Measurements from ENCODE around the gene GATA2.

The GATA2 gene

DNA sequence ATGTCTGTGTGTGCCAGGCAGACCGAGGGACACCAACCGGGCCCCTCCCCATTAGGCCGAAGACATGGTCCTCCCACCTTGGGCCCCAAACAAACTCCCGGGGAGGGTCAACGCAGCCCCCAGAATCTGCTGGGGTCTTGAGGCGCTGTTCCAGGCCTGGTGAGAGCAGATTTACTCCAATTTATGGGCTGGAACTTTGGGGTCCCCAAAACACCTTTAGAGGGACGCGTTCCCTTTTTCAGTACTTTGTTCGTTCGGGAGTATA, 2.4 kb downstream of the GATA2 start:
- DNase-seq: no peak
- in situ Hi-C loops (cut with MboI; ENCODE audit: low pct_unique_long_range_greater_than_20kb, low sequenced_read_pairs): no loop called here

DNA sequence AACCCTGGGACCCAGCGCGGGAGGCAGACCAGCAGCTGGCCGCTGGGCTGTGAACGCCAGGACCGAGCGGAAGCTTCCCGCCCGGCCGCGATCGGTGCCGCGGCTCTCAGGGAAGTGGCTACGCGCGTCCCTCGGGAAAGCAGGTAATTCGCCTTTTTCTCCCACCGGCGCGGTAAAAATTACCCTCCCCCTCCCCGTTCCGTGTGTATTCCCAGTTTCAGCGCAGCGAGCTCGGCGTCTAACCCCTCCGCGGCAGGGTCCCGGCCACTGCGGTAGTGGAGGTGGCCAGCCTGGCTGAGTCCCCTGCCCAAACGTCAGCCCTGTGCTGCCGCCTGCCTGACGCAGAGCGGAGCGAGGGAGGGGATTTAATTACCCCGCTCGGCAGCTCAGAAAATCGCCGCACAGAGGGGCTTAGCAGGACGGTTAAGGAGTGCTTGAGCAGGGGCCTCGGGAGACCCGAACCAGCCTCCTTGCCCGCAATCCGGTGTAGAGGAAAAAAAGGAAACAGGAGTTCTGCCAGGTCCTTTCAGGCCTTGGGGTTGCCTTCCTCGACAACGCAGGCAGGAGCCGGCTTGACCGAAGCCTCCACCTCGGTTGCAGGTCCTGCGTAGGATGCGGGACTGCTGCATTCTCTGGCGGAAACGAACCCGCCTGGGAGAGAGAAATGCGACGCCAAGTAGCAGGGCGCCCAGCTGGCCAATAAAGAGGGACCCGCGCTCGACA, 2.9 kb downstream of the GATA2 start:
- in situ Hi-C loops (cut with MboI; ENCODE audit: low pct_unique_long_range_greater_than_20kb, low sequenced_read_pairs): loop anchor here (10.0 kb wide), 1 partner anchor 55 kb away; no protein-coding TSS in a partner anchor
- peak; percentile 62 for DNase-seq

DNA sequence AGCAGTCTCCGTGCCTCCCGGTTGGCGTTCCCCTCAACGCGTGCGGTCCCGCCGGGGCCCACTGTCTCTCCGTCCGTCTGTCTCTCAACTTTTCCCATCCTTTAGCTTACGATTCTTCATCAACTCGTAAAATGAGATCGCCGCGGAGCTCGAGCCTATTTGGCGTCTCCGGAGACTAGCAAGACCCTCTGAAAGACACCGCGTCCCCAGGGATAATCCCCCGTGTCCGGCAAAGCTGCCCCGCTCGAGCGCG, 3.4 kb downstream of the GATA2 start:
- in situ Hi-C loops (cut with MboI; ENCODE audit: low pct_unique_long_range_greater_than_20kb, low sequenced_read_pairs): loop anchor here (10.0 kb wide), 1 partner anchor 55 kb away; no protein-coding TSS in a partner anchor
- DNase-seq: no peak

DNA sequence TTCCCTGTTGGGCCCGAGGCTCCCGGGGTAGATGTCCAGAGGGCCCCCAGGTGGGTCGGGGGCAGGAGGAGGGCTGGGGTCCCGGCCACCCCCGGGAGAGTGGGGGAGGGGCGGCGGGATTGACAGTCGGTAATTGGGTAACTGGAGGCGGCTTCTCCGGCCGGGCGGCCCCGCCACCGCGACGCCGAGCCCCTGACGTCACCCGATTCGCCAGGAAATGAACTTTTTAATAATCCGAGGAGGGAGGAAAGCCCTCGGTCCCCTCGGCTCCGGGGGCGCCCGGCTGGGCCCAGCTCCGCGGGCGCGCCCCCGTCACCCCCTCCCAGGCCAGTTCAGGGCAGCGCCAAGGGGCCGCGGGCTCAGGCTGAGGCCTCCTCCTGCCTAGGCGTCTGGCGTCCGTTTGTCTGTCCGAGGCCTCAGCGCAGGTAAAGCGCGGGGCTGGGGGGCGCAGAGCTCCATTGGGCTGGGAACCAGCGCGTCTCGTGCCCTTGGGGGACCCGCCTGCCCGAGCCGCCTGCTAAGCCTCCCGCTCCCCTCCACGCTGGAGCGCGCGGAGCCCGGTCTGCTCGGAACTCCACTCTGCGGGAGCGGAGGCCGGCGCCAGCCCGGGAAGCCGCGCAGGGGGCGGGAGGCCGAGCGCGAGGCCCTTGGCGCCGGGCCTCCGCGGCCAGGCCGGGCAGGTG, 3.9 kb downstream of the GATA2 start:
- DNase-seq: peak; percentile 83
- in situ Hi-C loops (cut with MboI; ENCODE audit: low pct_unique_long_range_greater_than_20kb, low sequenced_read_pairs): loop anchor here (10.0 kb wide), 1 partner anchor 54 kb away; no protein-coding TSS in a partner anchor

DNA sequence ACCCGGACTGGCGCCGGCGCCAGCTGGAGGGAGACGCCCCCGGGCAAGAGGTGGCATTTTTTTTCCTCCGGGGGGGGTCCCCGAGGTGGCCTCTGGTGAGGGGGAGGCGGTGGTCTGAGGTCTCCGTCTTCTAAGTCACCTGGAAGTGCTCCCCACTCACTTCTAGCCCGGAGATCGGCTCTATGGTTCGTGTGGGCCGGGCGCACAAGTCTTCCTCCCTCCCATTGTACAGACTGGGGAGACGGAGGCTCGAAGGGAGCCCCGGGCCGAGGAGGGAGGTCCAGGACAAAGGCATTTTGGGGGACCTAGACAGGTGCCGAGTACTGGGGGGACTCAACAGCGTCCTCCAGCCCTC, 4.4 kb downstream of the GATA2 start:
- in situ Hi-C loops (cut with MboI; ENCODE audit: low pct_unique_long_range_greater_than_20kb, low sequenced_read_pairs): loop anchor here (10.0 kb wide), 1 partner anchor 54 kb away; no protein-coding TSS in a partner anchor
- peak; percentile 68 for DNase-seq

DNA sequence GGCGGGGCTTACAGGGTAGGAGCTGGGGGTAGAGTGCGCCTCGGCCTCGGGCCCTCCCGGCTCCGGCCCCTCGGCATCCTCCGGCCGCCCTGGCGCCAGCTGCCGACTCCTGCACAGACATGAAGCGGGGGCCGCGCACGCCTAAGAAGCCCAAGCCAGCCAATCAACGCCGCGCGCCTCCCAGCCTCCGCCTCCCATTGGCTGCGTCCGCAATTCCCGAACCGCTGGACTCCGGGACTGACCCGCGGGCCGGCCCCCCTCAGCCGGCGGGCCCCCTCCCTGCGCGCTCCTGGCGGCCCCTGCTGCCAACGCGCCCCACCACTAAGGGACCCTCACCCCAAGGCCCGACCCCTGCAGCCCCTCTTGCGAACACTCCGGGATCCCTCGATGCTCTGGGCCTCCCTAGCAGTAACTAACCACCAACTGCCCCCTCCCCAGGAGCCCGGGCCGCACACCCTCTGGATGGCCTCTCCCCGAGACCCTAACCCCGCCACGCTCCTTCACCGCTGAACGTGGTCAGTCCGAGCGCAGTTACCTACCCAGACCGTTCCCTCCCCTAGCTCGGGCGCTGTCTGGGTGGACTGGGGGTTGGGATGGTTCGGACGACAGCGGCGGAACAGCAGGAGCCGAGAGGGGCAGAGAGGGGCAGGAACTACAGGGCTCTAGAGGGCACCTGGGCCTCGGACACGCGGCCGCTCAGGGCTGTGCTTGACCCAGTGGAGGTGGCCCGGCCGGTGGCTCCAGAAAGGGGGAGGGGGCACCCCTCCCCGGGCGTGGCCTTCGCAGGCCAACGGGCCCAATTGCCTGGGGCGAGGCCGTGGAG, 5.0 kb downstream of the GATA2 start:
- in situ Hi-C loops (cut with MboI; ENCODE audit: low pct_unique_long_range_greater_than_20kb, low sequenced_read_pairs): loop anchor here (10.0 kb wide), 1 partner anchor 53 kb away; no protein-coding TSS in a partner anchor
- DNase-seq: peak; percentile 88

DNA sequence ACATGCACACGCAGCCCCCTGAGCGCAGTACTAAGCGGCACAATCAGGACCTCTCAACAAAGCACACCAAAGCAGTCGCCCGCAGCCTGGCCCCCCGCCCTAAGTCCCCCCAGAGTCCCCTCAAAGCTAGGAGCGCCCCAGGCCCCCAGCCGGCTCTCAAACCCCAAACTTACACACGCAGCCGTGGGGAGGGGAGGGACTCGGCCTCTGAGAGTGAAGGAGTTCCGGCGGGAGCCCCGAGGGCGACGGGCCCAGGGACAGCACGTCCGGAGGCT, 5.5 kb downstream of the GATA2 start:
- in situ Hi-C loops (cut with MboI; ENCODE audit: low pct_unique_long_range_greater_than_20kb, low sequenced_read_pairs): loop anchor here (10.0 kb wide), 1 partner anchor 53 kb away; no protein-coding TSS in a partner anchor

DNA sequence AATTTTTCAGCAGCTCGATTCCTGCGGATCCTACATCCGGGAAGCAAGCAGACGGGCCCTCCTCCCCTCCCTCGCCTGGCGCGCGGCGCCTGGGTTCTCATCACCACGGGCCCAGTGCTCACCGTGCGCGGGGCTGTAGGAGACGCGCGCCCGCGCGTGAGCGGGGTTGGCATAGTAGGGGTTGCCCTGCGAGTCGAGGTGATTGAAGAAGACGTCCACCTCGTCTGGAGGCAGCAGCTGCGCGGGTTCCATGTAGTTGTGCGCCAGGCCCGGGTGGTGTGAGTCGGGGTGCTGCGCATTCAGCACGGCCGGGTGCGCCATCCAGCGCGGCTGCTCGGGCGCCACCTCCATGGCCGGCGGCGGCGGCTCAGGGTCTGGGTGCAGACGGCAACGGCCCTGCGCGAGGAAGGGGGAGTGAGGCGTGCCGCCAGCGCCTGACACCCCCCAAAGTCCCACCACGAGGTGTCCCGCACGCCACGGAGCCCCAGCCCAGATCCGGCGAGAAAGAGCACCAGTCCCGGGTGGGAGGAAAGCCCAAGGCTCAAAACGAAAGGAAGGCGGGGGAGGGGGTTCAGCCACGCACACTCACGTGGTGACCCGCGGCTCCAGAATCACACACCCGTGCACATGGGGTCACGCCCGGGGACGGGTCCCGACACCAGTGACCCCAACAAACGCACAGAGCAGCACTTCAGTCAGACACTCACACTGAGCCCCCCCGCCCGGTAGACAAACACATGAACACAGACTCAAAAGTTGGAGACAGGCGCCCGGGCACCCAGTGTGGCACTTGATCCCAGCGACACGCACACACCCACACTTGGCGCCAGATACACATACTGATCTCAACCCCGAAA, 6.1 kb downstream of the GATA2 start:
- DNase-seq: peak; percentile 43
- in situ Hi-C loops (cut with MboI; ENCODE audit: low pct_unique_long_range_greater_than_20kb, low sequenced_read_pairs): loop anchor here (10.0 kb wide), 1 partner anchor 52 kb away; no protein-coding TSS in a partner anchor

More for the DNA sequence above, 5.5 kb downstream of the GATA2 start:
- no peak for DNase-seq

DNA sequence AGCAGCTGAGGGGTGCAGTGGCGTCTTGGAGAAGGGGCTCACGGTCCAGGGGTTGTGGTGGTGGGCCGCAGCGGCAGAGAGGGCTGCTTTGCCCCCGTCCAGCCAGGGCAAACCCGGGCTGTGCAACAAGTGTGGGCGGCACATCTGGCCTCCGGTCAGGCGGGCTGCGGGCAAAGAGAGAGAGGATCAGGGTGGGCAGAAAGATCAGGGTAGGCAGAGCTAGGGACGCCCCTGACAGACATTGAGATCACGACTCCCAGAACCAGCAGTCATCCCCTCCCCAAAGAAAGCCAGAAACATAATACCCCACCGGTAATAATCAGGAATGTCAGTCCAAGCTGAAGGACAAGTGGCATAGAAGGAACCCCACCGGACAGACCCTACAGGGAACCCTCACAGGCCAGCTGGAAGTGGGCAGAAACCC, 6.8 kb downstream of the GATA2 start:
- in situ Hi-C loops (cut with MboI; ENCODE audit: low pct_unique_long_range_greater_than_20kb, low sequenced_read_pairs): loop anchor here (10.0 kb wide), 1 partner anchor 51 kb away; no protein-coding TSS in a partner anchor
- DNase-seq: no peak

DNA sequence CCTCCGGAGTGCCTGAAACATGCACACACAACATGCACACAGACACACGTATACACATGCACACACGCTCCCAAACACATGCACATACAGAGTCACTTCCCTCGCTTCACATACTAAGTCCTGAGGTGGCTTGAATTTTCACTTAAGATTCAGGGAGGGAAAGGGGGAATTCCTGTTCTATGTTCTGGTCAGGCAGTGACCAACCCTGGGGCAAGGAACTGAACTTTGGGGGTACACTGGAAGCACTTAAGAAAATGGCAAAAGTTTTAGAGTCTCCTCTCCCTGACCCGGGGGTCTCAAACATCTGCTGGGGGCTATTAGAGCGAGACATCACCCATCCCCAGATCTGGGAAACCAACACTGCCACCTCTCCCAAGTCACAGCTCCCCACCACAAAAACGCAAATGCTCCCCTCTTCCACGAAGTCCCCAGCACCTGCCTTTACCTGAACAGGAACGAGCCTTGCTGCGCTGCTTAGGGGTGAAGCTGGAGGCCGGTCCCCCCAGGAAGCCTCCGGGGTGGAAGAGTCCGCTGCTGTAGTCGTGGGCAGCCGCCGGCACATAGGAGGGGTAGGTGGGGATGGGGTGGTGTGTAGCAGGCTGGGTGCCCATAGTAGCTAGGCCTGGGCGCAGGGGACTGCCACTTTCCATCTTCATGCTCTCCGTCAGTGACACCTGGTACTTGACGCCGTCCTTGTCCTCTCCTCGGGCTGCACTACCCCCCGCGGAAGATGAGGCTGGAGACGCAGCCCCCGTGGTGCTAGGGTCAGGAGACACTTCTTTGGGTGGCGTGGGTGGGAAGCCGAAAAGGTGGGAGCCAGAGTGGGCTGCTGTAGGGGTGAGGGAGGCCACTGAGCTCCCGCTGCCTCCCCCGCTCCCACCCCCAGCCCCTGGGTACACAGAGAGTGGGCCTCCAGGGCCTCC, 7.5 kb downstream of the GATA2 start:
- in situ Hi-C loops (cut with MboI; ENCODE audit: low pct_unique_long_range_greater_than_20kb, low sequenced_read_pairs): loop anchor here (10.0 kb wide), 1 partner anchor 51 kb away; no protein-coding TSS in a partner anchor
- DNase-seq: no peak

DNA sequence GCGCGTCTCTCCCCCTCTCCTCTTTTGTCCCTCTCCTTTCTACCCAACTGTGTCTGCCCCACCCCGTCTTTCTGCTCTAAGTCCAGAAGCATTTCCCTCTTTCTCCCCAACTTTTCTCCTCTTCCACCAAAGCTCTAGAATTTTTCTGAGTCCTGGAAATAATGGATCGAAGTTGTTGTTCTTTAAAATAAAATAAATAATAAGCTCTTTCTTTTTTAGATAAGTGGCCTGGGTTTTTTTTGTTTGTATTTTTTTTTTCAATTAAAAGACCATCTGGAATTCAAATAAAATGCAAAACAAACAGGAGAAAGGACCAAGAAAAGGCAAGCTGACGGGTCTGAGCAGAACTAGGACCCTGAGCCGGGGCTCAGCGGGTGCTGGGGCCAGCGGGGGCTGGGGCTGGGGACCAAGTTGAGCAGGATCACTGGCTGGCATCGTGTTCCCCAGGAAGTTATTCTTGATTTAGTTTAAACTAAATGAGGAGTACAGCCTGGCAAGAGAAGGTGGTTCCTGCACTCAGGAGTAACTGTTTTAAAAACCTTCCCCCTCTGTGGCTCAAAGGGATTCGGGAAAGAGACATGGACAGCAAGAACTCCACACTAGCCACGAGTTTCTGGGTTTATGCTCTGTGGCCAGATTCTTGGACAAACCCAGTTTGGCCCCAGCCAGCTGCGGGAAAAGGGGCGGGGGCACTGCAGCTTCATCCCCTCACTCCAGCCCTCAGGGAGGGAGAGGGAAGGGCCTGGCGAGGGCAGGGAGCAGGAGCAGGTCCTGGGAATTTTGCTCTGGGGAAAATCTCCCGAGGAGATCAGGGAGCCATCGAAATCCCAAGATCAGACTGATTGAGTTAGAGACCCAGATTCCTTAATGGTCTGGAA, 8.4 kb downstream of the GATA2 start:
- no peak for DNase-seq
- in situ Hi-C loops (cut with MboI; ENCODE audit: low pct_unique_long_range_greater_than_20kb, low sequenced_read_pairs): loop anchor here (10.0 kb wide), 1 partner anchor 50 kb away; no protein-coding TSS in a partner anchor

DNA sequence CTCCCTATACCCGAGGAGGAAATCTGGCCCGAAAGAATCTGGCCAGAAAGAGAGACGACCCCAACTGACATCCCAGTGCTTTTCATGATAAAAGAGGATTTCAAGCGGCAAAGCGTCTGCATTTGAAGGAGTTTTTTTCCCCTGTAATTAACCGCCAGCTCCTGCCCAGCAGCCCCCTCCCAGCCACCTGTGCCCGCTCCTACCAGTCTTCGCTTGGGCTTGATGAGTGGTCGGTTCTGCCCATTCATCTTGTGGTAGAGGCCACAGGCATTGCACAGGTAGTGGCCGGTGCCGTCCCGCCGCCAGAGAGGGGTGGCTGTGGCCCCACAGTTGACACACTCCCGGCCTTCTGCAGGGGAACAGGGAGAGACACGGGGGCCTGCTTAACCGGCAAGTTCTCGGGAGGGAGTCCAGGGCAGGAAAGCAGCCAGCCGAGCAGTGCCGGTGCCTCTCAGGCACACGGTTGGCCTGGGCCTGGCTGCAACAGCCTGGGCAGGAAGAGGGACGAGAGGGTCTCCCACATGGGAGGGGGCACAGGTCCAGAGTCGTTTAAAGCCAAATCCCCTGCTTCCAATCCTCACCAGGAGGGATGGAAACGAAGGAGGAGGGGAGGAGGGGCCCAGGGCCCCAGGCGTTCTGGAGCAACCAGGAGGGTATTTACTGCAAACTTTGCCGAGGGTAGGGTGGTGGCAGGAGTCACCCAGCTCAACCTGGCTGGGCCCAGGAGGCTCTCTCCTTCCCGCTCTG, 9.2 kb downstream of the GATA2 start:
- in situ Hi-C loops (cut with MboI; ENCODE audit: low pct_unique_long_range_greater_than_20kb, low sequenced_read_pairs): loop anchor here (10.0 kb wide), 1 partner anchor 49 kb away; no protein-coding TSS in a partner anchor
- DNase-seq: peak; percentile 60

DNA sequence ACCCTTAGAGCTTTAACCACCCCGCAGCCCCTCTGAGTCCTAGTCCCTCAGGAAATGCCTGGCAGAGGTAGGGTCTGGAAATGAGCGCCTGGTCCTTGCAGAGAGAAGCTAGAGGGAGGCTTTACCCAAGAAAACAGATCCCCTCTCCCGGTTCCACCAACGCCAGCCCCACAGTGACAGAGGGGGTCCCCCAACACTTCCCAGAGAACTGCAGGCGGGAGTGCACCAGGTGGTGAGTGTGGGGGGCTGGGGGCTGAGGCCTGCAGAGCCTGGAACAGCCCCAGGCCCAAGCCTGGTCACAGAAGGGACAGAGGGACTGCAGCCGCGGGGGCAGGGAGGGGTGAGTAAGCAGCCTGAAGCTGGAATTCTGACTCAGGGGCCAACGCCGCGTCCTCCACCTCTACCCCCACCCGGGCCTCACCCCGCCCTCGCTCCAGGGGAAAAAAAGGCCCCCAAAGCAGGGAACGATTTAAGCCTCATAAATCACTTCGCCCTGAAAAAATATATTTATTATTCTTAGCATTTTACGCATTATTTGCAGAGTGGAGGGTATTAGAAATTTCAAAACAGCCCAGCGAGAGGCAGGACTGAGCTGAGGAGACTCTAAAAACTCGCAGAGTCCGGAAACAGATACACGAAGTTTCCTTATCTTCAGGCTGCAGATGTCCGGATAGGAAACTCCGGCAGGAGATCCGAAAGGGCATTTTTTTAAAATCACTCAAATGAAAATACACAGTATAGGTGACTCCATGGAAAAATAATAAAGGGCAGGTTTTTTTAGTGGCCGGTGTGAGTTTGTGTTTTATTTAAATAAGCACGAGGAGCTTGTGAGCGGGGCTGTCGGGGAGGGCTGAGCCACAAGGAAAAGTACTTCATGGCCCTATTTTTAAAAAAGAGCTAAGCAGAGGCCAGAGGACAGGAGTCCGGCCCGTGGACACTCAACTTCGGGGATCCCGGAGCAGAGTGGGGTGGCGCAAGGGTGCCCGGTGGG, 10.0 kb downstream of the GATA2 start:
- DNase-seq: peak; percentile 96
- in situ Hi-C loops (cut with MboI; ENCODE audit: low pct_unique_long_range_greater_than_20kb, low sequenced_read_pairs): loop anchor here (10.0 kb wide), 1 partner anchor 48 kb away; no protein-coding TSS in a partner anchor

DNA sequence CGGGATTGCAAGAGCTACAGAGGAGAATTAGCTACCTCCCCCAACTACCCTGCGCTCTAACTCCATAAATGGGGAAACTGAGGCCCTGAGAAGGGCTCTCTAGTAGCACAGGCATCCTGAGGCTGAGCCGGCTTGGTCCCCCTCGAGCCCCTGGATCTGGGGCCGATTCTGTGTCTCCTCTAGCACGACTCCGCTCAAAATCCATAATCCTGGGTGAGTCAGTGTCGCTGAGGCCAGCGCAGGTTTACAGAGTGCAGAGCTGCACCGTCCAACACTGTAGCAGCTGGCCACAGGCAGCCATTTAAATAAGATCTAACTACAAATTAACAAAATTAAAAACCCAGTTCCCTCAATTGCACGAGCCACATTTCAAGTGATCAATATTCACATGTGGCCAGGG, 10.8 kb downstream of the GATA2 start:
- in situ Hi-C loops (cut with MboI; ENCODE audit: low pct_unique_long_range_greater_than_20kb, low sequenced_read_pairs): loop anchor here (10.0 kb wide), 1 partner anchor 47 kb away; no protein-coding TSS in a partner anchor

DNA sequence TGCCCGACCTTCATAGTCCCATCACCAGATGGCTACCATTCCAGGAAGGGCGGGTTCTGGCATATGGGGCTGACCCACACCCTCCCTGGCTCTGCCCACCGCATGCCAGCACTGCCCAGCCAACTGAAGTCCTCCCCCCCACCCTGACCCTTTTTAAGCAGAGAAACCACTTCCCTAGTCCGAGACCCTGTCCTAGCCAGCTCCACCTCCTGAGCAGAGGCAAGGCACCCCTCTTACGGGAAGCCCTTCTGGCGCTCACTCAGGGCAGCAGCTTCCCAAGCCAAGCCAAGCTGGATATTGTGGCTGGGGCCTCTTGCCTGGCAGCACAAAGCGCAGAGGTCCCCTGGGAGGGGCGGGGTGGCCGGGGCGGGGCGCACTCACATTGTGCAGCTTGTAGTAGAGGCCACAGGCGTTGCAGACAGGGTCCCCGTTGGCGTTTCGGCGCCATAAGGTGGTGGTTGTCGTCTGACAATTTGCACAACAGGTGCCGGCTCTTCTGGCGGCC, 11.5 kb downstream of the GATA2 start:
- in situ Hi-C loops (cut with MboI; ENCODE audit: low pct_unique_long_range_greater_than_20kb, low sequenced_read_pairs): loop anchor here (10.0 kb wide), 1 partner anchor 47 kb away; no protein-coding TSS in a partner anchor
- no peak for DNase-seq

More for the DNA sequence above, 10.8 kb downstream of the GATA2 start:
- DNase-seq: no peak
